Stimulated activated CD8-positive, alpha-beta memory T cell treated with anti-CD3 and anti-CD28 coated beads, Interleukin-7, amount 100 ng/mL, for 48 hours (primary cell): ENCODE results near the gene PIGP.
"Not testable (repeated sequence)": the region's sequence is repeated elsewhere in the genome, so short reads cannot be mapped to it uniquely, and the experiment has no call there.

ENCODE experiments used
- DNase-seq, 2 donors: peaks; one replicate each; pipeline ENCODE4 v3.0.0-alpha.2; 2020; ENCODE audit warnings: low read depth in 1 of 2; ENCODE audit errors: extremely low read depth in 1 of 2

The PIGP gene

GRCh38 chr21:37072988-37073416 is at the start of gene PIGP, which contains the start of gene TTC3:
Gene PIGP, minus strand, starts transcription at chr21:37073071. Its CDS starts 556 bp downstream, at chr21:37072515.
Gene TTC3, plus strand, starts transcription at chr21:37073254. Its CDS starts 14,004 bp downstream, at chr21:37087258.
- DNase-seq, result peak; percentile 91 to 96

DNA sequence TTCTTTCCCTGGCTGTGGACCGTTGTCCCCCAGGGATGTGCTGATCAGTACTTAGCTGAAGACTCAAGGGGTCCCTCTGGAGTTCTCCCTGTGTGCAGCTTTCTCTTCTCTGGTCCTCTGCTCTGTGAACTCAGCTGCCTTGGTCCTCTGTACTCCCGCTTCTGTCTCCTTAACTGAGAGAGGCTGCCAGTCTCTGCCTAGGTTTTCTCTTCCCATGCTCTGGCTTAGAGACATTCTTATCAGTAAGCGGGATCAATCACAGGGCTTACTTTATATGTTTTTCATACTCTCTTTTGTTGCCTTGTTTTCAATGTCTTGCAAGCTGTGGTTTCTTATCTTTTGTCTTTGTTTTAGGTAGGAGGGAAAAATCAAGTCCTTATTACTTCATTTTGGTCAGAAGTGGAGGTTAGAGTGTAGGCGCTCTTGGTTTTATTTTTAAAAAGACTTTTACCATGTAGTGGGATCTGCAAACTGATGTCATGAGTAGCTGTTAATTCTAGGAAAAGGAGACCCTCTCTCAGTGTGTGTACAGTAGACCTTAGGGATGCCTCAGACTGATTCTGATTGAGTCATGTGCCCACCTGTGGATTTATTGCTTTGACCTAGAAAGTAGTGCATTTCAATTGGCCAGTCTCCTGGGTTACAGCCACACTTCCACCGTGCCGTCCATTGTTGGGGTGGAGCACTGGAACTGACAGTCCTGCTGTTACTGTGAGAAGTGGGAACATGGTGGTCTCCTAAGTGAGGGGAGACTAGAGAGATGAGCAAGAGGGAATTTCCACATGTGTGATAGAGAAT is 46.7 kb upstream of the PIGP start:
- no peak for DNase-seq

DNA sequence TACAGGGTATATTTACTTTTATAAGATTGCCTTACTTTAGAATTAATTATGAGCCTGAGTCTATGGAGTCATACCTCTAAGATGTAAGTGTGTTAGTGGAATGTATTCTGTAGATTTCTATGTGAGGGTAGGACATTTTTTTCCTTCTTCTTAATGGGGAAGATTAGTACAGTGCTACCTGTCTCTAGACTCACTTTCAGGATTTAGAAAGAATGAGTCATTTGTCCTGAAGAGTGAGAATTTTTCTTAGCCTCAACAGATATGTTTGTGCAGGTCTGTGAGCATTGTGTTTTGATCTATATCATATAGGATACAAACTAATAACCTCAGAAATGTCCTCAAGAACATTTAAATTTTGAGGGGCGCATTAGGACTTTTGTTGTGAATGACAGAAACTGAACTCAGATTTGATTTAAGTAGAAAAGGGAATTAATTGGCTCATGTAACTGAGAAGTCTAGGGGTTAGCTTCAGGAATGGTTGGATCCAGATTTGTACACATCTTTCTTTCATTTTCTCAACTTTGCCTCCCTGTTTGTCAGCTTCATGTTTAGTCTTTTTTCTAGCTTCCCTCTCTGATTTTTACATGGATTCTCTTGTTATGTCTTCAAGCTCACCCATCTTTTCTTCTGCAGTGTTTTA is 45.4 kb upstream of the PIGP start:
- DNase-seq, result no peak

DNA sequence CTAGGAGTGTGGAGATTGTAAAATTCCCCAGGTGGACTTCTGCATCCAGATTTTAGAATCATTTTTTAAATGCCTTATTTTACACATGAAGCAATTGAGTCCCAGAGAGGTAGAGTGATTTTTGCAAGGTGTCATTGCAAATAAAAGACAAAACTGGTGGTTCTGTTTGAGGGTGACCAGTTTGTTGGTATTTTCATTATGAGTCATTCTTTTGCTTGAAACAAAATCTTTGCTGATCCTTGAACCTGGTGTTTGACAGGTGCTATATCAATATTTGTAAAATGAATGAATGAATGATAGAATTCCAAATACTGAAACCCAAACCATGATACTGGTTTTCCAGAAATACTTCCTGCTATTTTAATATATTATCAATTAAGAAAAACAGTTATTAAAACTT is 44.3 kb upstream of the PIGP start:
- no peak for DNase-seq

DNA sequence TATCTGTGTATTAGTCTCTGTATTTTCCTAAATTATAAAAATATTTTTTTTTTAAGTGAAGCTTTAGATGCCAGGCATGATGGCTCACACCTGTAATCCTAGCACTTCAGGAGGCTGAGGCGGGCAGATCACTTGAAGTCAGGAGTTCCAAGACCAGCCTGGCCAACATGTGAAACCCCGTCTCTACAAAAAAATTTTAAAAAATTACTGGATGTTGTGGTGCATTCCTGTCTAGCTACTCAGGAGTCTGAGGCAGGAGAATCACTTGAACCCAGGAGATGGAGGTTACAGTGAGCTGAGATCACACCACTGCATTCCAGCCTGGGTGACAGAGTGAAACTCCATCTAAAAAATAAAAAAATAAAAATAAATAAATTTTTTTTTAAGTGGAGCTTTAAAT is 43.6 kb upstream of the PIGP start:
- DNase-seq, result not testable (repeated sequence)

- DNase-seq, result not testable (repeated sequence)
These were observed 41.4 kb upstream of the PIGP start for GRCh38 chr21:37114301-37114700.

DNA sequence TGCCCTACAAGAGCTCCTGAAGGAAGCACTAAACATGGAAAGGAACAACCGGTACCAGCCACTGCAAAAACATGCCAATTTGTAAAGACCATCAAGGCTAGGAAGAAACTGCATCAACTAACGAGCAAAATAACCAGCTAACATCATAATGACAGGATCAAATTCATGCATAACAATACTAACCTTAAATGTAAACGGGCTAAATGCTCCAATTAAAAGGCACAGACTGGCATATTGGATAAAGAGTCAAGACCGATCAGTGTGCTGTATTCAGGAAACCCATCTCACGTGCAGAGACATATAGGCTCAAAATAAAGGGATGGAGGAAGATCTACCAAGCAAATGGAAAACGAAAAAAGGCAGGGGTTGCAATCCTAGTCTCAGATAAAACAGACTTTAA is 38.2 kb upstream of the PIGP start:
- not testable (repeated sequence) for DNase-seq

- DNase-seq, result no peak
These were observed 34.1 kb upstream of the PIGP start for GRCh38 chr21:37106998-37107397.

GRCh38 chr21:37102746-37103145 is 29.9 kb upstream of the PIGP start:
- DNase-seq, result not testable (repeated sequence)

DNA sequence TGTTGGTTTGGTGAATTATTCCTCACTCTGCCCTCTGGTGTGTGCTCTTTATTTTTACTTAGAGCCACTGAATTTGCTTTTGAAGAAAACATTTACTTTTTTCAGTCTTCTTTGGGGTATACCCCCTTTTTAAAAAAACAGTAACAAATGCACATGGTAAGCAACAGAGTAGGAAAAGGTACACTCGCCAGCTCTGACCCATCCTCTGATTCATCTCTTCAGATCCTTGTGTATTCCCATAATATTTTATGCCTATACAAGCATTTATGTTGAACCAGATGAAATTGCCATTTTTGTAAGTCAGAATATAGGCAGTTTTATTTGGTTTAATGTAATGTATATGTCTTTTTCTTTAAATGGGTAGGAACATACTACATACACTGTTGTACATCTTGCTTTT is 28.5 kb upstream of the PIGP start:
- DNase-seq, result no peak

DNA sequence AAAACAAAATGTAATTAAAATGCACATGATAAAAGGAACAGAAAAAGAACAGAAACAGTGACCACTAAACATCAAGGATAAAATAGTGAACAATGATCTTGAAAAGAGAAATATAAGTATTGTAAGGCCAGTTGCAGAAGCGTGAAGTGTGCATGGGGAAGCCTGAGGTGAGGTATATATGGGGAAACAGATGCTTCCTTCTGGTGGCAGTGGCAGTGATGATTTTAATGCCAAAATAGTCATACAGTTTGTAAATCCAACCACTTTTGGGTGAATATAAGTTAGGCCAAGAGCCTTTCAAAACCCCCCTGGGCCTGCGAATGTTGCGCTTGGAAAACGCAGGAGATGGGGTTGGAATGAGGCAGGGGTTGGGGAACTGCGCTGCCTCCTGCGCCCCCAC is 27.4 kb upstream of the PIGP start:
- DNase-seq, result no peak

DNA sequence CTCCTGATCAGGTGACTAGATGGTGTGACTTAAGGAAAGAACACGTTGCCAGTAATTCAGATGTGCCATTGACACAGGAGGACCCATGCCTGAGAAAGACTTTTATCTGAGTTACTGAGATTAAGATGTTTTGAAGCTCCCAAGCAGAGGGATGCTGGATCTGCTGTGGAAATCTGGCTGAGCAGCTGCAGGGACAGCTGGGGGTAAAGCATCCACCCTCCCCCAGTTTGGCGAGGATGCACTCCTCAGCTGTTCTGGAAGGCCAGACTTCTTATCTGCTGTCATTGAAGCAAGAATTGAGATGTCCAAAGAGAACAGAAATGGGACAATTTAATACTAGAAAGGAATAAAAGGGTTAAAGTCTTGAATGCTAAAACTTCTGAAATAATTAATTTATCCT is 25.9 kb upstream of the PIGP start:
- no peak for DNase-seq

DNA sequence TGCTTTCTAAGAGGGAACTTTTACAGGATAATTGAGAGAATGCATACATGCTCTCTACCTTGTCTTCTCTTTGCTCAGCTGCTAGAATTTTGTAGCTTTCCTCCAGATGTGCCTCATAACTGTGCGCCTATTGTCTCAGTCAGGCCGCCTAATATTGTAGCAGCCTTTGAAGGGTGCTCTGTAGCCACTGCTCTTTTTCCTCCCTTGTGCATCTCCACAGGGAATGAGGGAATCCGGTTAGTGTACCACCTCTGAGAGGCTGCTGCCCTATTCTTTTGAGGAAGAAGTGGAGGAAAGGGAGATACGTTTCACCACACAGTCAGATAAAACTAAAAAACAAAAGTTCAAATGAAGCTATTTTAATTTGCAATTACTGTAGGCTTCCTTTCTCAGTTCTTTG is 22.9 kb upstream of the PIGP start:
- DNase-seq, result no peak

DNA sequence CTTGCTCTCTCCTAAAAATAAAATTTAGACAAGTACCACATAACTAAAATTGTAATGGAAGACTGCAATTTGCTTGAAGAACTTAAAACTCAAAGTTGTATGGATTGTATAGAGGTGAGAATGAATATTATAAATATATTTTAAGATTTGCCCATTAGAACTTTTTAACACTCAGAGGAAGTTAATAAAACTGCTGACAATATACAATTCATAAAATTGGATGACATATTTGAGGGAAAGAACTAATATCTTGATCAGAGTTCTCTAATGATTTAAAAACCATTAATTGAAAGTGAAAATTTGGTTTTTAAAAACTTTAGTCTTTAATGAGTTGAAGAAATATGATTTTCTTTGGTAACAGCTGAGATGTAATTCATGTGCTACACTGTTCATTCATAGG is 21.1 kb upstream of the PIGP start:
- no peak for DNase-seq

DNA sequence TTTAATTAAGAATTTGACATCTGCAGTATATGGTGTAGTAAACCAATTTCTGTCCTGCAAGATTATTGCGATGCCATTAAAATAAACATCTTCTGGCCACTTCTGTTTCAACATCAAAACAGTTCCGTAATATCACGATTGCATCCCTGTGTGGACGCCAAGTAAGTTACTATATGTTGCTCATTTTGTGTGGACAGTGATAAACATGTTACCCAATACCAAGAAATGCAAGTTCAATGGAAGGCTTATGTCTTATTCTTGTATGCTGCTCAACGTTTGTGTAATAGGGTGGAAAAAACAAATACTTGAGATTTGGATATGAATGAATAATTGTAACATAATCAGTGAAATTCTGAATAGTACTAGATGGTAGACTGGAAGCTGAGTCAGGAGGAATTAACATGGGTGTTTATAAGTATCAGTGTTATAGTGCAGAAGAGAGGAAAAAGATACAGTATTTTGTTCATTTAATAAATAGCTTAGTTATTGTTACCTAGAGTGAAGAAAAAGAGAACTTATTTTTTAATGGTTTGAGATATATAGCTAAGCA is 15.4 kb upstream of the PIGP start:
- DNase-seq, result no peak

GRCh38 chr21:37087188-37087587 is 14.3 kb upstream of the PIGP start:
- DNase-seq, result no peak

DNA sequence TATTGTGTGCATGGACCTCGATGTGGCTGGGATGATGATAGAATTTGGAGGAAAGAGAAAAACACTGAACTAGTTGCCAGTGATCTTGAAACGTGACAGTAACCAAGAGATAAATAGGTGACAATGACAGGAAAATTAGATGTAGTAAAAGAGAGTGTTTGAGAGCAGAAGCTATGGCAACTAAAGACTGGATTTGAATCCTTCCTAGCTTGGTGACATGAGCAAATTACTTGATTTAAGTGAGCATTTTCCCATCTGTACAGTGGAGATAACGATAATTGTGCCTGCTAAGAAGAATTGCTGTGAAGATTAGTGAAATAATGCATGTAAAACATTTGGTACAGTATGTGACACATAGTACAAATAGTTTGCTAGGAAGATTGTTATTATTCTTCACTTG is 12.9 kb upstream of the PIGP start:
- no peak for DNase-seq

DNA sequence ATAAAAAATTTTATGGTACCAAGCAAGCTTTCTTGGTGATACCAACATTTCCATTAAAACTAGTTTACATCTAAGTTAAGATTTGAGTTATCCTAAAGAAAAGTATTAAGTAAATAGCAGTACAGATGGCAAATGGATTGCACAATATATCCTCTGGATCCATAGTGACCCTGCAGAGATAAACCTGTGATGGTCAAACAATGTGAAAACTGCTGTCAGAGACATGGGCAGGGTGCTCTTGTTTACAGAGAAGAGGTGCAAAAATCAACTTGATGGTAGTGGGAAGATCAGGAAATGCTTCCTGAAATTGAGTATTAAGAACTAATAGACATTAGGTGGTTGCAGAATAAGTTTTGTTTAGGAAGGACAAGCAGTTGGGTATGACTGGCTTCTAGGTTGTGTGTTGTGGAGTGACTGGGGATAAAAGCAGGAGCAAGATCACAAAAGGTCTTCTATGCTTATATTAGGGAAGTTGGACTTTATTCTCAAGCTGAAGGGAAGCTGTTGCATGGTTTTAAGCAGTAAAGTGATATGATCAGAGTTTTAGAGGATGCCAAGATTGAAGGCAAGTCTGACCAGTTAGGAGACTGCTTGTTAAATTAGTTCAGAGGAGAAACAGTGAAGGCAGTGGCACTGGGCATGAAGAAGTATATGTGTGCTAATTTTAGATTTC is 10.1 kb upstream of the PIGP start:
- DNase-seq, result no peak

GRCh38 chr21:37082375-37082774 is 9.5 kb upstream of the PIGP start:
- no peak for DNase-seq

DNA sequence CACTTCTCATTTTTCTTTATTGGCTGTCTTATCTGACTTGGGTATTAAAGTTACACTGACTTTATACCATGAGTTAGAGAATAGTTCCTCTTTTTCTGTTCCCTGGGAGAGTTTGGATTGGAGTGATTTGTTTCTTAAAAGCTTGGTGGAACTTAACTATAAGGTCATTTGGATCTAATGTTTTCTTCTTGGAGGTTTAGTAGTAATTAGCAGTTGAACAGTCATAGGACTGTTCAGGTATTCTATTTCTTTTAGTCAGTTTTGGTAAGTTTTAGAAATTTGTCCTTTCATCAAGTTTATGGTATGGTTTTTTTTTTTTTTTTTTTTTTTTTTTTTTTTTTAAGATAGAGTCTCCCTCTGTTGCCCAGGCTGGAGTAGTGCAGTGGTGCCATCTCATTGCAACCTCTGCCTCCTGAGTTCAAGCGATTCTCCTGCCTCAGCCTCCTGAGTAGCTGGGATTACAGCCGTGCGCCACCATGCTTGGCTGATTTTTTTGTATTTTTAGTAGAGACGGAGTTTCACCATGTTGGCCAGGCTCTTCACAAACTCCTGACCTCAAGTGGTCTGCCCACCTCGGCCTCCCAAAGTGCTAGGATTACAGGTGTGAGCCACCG is 6.4 kb upstream of the PIGP start:
- DNase-seq, result no peak

DNA sequence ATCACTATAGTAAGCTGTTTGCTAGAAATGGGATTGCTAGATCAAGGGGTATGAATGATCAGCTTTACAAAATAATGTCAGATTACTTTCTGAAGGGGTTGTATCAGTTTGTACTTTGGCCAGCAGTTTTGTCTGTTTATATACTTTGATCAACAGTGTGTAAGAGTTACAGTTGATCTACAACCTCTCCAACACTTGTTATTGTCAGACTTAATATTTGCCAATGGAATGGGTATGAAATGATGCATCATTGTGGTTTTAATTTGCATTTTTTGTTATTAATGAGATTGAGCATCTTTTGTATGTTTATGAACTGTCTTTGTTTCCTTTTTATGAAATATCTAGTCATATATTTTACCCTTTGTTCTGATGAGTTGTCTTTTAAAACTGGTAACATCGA is 4.5 kb upstream of the PIGP start:
- DNase-seq, result no peak
